ENCODE results near the gene UBE2I. TPM values are rescaled to one million over a fixed set of nuclear protein-coding genes. Genes with fewer than 3 reads are reported as not detected.
A peak's percentile ranks its signal among the peaks of the same experiment; 100 is the strongest.

Gene UBE2I
- total RNA-seq, 1 donor from 2014 or later: 214 TPM

DNA sequence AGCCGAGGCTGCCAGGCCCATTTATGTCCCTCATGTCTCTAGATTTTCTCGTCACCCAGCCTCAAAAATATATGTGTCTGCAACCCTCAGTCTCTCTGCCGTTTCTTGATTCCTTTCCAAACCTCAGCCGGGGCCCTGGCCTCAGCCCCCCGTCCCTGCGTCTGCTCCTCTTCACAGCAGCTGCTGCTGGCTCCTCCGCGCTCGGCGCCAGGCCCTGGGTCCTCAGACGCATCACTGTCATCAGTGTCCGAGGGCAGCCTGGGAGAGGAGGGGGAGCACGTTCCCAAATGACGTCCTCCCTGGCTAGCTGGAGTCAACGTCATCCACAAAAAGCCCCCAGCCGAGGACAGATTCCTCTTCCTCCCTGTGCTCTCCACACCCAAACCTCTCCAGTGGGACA lies 39.9 kb downstream of the UBE2I start:
- DNase-seq (ENCODE audit: low spot score in 2 of 2, unreplicated experiment in 2 of 2): no peak
- Mint-ChIP-seq H3K36me3 (no peaks in the 10 kb centered on the region), H3K4me1 (peaks cover 13% of the 10 kb centered on the region), H3K4me3 (no peak overlapping the region), H3K27ac (no peak overlapping the region), H3K9me3 (no peaks in the 10 kb centered on the region), H3K27me3 (ENCODE audit: low read depth) (peaks cover 6% of the 10 kb centered on the region)
- TF ChIP-seq, protein P1, sequence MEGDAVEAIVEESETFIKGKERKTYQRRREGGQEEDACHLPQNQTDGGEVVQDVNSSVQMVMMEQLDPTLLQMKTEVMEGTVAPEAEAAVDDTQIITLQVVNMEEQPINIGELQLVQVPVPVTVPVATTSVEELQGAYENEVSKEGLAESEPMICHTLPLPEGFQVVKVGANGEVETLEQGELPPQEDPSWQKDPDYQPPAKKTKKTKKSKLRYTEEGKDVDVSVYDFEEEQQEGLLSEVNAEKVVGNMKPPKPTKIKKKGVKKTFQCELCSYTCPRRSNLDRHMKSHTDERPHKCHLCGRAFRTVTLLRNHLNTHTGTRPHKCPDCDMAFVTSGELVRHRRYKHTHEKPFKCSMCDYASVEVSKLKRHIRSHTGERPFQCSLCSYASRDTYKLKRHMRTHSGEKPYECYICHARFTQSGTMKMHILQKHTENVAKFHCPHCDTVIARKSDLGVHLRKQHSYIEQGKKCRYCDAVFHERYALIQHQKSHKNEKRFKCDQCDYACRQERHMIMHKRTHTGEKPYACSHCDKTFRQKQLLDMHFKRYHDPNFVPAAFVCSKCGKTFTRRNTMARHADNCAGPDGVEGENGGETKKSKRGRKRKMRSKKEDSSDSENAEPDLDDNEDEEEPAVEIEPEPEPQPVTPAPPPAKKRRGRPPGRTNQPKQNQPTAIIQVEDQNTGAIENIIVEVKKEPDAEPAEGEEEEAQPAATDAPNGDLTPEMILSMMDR (IDR thresholded peaks at IDR 0.05; ENCODE audit: unreplicated experiment): no peak

DNA sequence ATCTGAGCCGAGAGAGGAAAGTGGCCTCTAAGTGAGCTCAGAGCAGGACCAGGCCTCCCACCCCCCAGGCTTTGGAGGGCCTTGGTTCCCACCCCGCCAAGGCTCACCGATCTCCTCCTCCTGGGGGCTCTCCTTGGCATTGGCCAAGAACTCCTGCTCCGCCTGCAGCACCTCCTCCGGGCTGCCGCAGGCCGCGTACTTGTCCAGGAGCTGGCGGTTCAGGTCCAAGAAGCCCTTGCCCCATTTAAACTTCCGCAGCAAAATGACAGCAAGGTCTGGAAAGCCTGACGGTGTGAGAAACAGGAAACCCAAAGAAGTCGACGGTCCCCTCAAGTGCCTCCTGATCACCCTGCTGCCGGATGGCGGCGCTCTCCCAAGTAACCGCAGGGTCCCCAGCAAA lies 40.5 kb downstream of the UBE2I start:
- Mint-ChIP-seq H3K4me3 (peak overlapping the region; percentile 74), H3K9me3 (no peaks in the 10 kb centered on the region), H3K27ac (no peak overlapping the region), H3K36me3 (no peaks in the 10 kb centered on the region), H3K4me1 (peaks cover 13% of the 10 kb centered on the region), H3K27me3 (ENCODE audit: low read depth) (peaks cover 1% of the 10 kb centered on the region)
- TF ChIP-seq, protein P1 (IDR thresholded peaks at IDR 0.05; ENCODE audit: unreplicated experiment): no peak
- DNase-seq (ENCODE audit: low spot score in 2 of 2, unreplicated experiment in 2 of 2): no peak

DNA sequence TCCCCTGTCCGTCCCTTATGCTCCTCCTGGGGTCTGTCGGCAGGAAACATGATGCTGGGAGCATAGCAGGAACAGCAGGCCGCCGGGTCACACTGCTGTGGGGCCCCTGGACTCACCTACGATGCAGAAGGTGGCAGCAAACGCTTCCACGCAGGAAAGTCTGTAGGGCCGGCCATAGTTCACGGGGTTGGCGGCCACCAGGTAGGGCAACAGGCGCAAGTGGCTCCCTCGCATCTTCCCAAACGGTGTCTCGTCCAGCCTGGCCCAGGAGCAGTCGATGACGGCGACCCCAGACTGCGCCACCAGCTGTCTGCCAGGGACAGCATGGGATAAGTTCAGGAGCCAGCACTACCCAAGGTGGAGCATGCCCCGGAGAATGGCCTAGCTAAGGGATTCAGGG lies 41.3 kb downstream of the UBE2I start:
- no peak overlapping the region for H3K27ac Mint-ChIP-seq
- H3K4me1 Mint-ChIP-seq: peaks cover 13% of the 10 kb centered on the region
- H3K36me3 Mint-ChIP-seq: no peaks in the 10 kb centered on the region
- DNase-seq (ENCODE audit: low spot score in 2 of 2, unreplicated experiment in 2 of 2): no peak
- H3K9me3 Mint-ChIP-seq: no peaks in the 10 kb centered on the region
- TF ChIP-seq, protein P1 (IDR thresholded peaks at IDR 0.05; ENCODE audit: unreplicated experiment): no peak
- H3K4me3 Mint-ChIP-seq: peak overlapping the region; percentile 74
- H3K27me3 Mint-ChIP-seq (ENCODE audit: low read depth): peaks cover 1% of the 10 kb centered on the region

DNA sequence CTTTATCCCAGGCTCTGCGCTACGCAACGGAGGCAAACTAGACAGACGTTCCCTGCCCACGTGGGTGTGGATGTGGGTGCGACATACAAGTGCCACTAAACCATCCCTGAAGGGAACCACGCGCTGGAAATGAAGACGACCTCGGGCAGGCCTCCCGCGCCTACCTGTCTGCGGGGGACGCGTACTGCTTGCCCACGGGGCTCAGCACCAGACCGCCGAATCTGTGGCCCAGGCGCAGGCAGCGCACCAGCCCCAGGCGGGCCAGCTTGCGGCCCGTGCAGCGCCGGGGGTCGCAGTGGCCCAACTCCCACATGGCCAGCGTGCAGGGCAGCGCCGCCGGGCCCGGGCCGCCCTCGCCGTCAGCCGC lies 41.8 kb downstream of the UBE2I start:
- no peak for DNase-seq (ENCODE audit: low spot score in 2 of 2, unreplicated experiment in 2 of 2)
- TF ChIP-seq, protein P1 (IDR thresholded peaks at IDR 0.05; ENCODE audit: unreplicated experiment): no peak
- H3K27ac Mint-ChIP-seq: peak overlapping the region; percentile 47
- no peaks in the 10 kb centered on the region for H3K9me3 Mint-ChIP-seq
- peaks cover 13% of the 10 kb centered on the region for H3K4me1 Mint-ChIP-seq
- peak overlapping the region; percentile 74 for H3K4me3 Mint-ChIP-seq
- H3K27me3 Mint-ChIP-seq (ENCODE audit: low read depth): peaks cover under 1% of the 10 kb centered on the region
- no peaks in the 10 kb centered on the region for H3K36me3 Mint-ChIP-seq

DNA sequence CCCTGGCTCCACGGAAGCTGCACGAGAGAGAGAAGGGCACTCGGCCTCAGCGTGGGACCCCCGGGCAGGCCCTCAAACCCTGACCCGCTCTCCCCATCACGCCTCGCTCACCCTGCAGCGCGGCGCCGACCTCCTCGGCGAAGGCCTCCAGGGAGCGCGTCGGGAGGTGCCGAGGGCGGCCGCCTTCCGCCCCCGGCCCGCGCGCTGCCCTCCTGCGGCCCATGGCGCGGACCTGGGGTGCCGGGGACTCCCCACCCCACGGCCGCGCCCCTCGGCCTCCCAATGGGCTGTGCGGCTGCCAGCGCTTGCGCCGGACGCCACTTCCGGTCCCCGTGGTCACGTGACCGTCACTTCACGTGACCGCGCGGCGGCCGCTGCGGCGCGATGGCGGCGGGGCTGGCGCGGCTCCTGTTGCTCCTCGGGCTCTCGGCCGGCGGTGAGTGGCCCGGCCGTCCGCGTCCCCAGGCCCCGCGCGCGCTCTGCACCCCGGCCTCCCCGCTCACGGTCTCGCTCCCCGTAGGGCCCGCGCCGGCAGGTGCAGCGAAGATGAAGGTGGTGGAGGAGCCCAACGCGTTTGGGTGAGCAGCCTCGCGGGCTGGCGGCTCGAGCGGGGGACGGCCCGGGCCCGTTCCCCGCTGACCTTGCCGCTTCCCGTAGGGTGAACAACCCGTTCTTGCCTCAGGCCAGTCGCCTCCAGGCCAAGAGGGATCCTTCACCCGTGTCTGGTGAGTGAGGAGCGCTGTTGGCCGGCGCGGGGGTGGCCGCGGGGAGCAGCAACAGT lies 42.3 kb downstream of the UBE2I start, which contains the start of the genes GNPTG and TSR3:
Gene GNPTG (plus strand): TSS at position 350 of the 781 bp plus-strand sequence. CDS start 35 bp downstream, at position 385.
Gene TSR3 (minus strand): TSS at position 297 of the 781 bp plus-strand sequence. CDS start 74 bp downstream, at position 223.
- no peaks in the 10 kb centered on the region for H3K9me3 Mint-ChIP-seq
- peaks cover 13% of the 10 kb centered on the region for H3K4me1 Mint-ChIP-seq
- TF ChIP-seq, protein P1 (IDR thresholded peaks at IDR 0.05; ENCODE audit: unreplicated experiment): no peak
- H3K36me3 Mint-ChIP-seq: no peaks in the 10 kb centered on the region
- H3K4me3 Mint-ChIP-seq: peak within 1 kb of the TSS; percentile 81
- peak; percentile 83 to 88 for DNase-seq (ENCODE audit: low spot score in 2 of 2, unreplicated experiment in 2 of 2)
- no peaks in the 10 kb centered on the region for H3K27me3 Mint-ChIP-seq (ENCODE audit: low read depth)
- peak within 1 kb of the TSS; percentile 72 for H3K27ac Mint-ChIP-seq

Measured in mesothelial cell of epicardium (in vitro differentiated cells).